Keratinocyte (primary cell): ENCODE data around the gene CADM2. TPM values are rescaled to one million over a fixed set of nuclear protein-coding genes. Genes with fewer than 3 reads are reported as not detected.

Experiments used
- DNase-seq: peaks from one replicate; pipeline ENCODE4 v3.0.0-alpha.2; 2011; ENCODE audit warnings: low read depth, missing footprints, low spot score
- FAIRE-seq: peaks from 2 replicates; lab custom pipeline; 2011; peaks lifted over from hg19 to GRCh38; lab: Jason Lieb, UNC
- H2AFZ ChIP-seq: 2 replicates; pipeline ENCODE4 v1.6.0; 2012; ENCODE audit warnings: low read length, control low read depth, inconsistent platforms; ENCODE audit not compliant: control insufficient read depth
- H3K27ac ChIP-seq: 2 replicates; pipeline ENCODE4 v1.5.1; 2011; ENCODE audit warnings: low read length; ENCODE audit not compliant: control insufficient read depth, insufficient read depth
- H3K27me3 ChIP-seq: 3 replicates; pipeline ENCODE4 v1.6.0; 2011; ENCODE audit warnings: low read length; ENCODE audit not compliant: control insufficient read depth, insufficient read depth; ENCODE audit errors: extremely low read depth
- H3K36me3 ChIP-seq, 2 experiments: 2 replicates in 1 of 2; 3 replicates in 1 of 2; pipeline ENCODE4 v1.5.1; 2011; ENCODE audit warnings: low read length in 2 of 2, mild to moderate bottlenecking in 1 of 2; ENCODE audit not compliant: control insufficient read depth in 2 of 2, insufficient read depth in 2 of 2; ENCODE audit errors: extremely low read depth in 1 of 2
- H3K4me1 ChIP-seq: 3 replicates; pipeline ENCODE4 v1.5.1; 2011; ENCODE audit warnings: low read length; ENCODE audit not compliant: control insufficient read depth, insufficient read depth; ENCODE audit errors: extremely low read depth
- H3K4me2 ChIP-seq: 3 replicates; pipeline ENCODE4 v1.6.0; 2011; ENCODE audit warnings: low read depth, low read length; ENCODE audit not compliant: control insufficient read depth, insufficient read depth; ENCODE audit errors: extremely low read depth
- H3K4me3 ChIP-seq, 3 experiments: fragments of 200-600 bp in 1 of 3; sonication (generic) in 1 of 3; 2 replicates in 2 of 3; 3 replicates in 1 of 3; pipeline ENCODE4 v1.5.1; 2011 to 2016; ENCODE audit warnings: low read length in 3 of 3, mild to moderate bottlenecking in 3 of 3, control low read depth in 2 of 3, inconsistent platforms in 1 of 3, low read depth in 1 of 3, mixed read lengths in 1 of 3, mixed run types in 1 of 3, moderate library complexity in 1 of 3; ENCODE audit not compliant: control insufficient read depth in 2 of 3, insufficient read depth in 2 of 3; ENCODE audit errors: extremely low read depth in 1 of 3
- H3K79me2 ChIP-seq: 2 replicates; pipeline ENCODE4 v1.6.0; 2012; ENCODE audit warnings: low read length; ENCODE audit not compliant: control insufficient read depth, insufficient read depth
- H3K9ac ChIP-seq: 3 replicates; pipeline ENCODE4 v1.6.0; 2011; ENCODE audit warnings: low read length; ENCODE audit not compliant: control insufficient read depth, insufficient read depth; ENCODE audit errors: extremely low read depth
- H3K9me1 ChIP-seq: 3 replicates; pipeline ENCODE4 v1.6.0; 2011; ENCODE audit warnings: low read length; ENCODE audit not compliant: control insufficient read depth, insufficient read depth; ENCODE audit errors: extremely low read depth
- H3K9me3 ChIP-seq: 2 replicates; pipeline ENCODE4 v1.5.1; 2012; ENCODE audit warnings: low read depth, low read length; ENCODE audit not compliant: control insufficient read depth
- H4K20me1 ChIP-seq: 3 replicates; pipeline ENCODE4 v1.6.0; 2011; ENCODE audit warnings: low read length; ENCODE audit not compliant: control insufficient read depth, insufficient read depth; ENCODE audit errors: extremely low read depth
- CTCF ChIP-seq, 3 experiments: IDR thresholded peaks in 1 of 3; conservative IDR thresholded peaks in 1 of 3; optimal IDR thresholded peaks in 1 of 3; 2 replicates in 2 of 3; 3 replicates in 1 of 3; pipeline versions ENCODE3 to v1.5.1; 2011; ENCODE audit warnings: low read length in 3 of 3, mild to moderate bottlenecking in 3 of 3, moderate library complexity in 2 of 3, control low read depth in 1 of 3, inconsistent platforms in 1 of 3; ENCODE audit not compliant: insufficient read depth in 2 of 3; ENCODE audit errors: extremely low read depth in 1 of 3
- EZH2 ChIP-seq: IDR thresholded peaks from one replicate; pipeline ENCODE4 v1.6.1; 2012; ENCODE audit warnings: inconsistent platforms, mild to moderate bottlenecking, low read length, moderate library complexity
- dilution Hi-C: fragments of 300-500 bp; cut with MboI; formaldehyde crosslinking; loops from one replicate; pipeline ENCODE4 v1.7.0; 2020; ENCODE audit warnings: low sequenced_read_pairs; ENCODE audit not compliant: extremely low pct_ligation_motif_present
- polyA plus RNA-seq, 5 experiments: library from polyadenylated mRNA; depleted of rRNA in 3 of 5; stranded (reverse) in 3 of 5; stranded (forward) in 1 of 5; unstranded in 1 of 5; fragments of >200 nt; gene quantifications; 1 replicate in 1 of 5; 2 replicates in 3 of 5; 3 replicates in 1 of 5; pipeline versions ENCODE4 v1.2.1 to v1.2.3, GENCODE V29; 2011 to 2012; ENCODE audit warnings: missing spikeins in 2 of 5, low read depth in 1 of 5, low replicate concordance in 1 of 5

The CADM2 gene
- polyA plus RNA-seq, 1 donor (not counting 4 experiments of a cell fraction or from before 2014, with no cell fraction given) = not detected

- DNase-seq (no peak), FAIRE-seq (no peak)
- Histone ChIP-seq H3K79me2 (no peaks in the 10 kb centered on the region), H3K27ac (no peak overlapping the region), H3K4me1 (no peaks in the 10 kb centered on the region), H4K20me1 (no peaks in the 10 kb centered on the region), H3K27me3 (no peaks in the 10 kb centered on the region), H3K4me2 (no peak overlapping the region), H3K9me3 (no peaks in the 10 kb centered on the region), H3K36me3 (no peaks in the 10 kb centered on the region), H3K9ac (no peak overlapping the region), H3K4me3 (no peak overlapping the region), H3K9me1 (no peaks in the 10 kb centered on the region), H2AFZ (no peak overlapping the region)
- no peak for TF ChIP-seq CTCF (optimal IDR thresholded peaks at IDR 0.05 in 1 of 3, IDR thresholded peaks at IDR 0.05 in 1 of 3, conservative IDR thresholded peaks at IDR 0.05 in 1 of 3; ENCODE audit: extremely low read depth in 1 of 3, insufficient read depth in 2 of 3, low read length in 3 of 3)
- TF ChIP-seq EZH2 = no peak
- dilution Hi-C loops = no loop called here
These were observed 18.2 kb downstream of the CADM2 start for GRCh38 chr3:84977021-84977420.

GRCh38 chr3:84978843-84979242 lies 20.1 kb downstream of the CADM2 start:
- dilution Hi-C loops = no loop called here
- TF ChIP-seq CTCF (optimal IDR thresholded peaks at IDR 0.05 in 1 of 3, IDR thresholded peaks at IDR 0.05 in 1 of 3, conservative IDR thresholded peaks at IDR 0.05 in 1 of 3; ENCODE audit: extremely low read depth in 1 of 3, insufficient read depth in 2 of 3, low read length in 3 of 3) (no peak), EZH2 (no peak)
- H3K4me1 ChIP-seq = no peaks in the 10 kb centered on the region
- H3K27ac ChIP-seq = no peak overlapping the region
- no peaks in the 10 kb centered on the region for H3K27me3 ChIP-seq
- DNase-seq = no peak
- no peaks in the 10 kb centered on the region for H4K20me1 ChIP-seq
- H2AFZ ChIP-seq = no peak overlapping the region
- no peak overlapping the region for H3K9ac ChIP-seq
- no peaks in the 10 kb centered on the region for H3K79me2 ChIP-seq
- H3K9me3 ChIP-seq = no peaks in the 10 kb centered on the region
- FAIRE-seq = no peak
- H3K4me3 ChIP-seq = no peak overlapping the region
- H3K9me1 ChIP-seq = no peaks in the 10 kb centered on the region
- no peaks in the 10 kb centered on the region for H3K36me3 ChIP-seq
- no peak overlapping the region for H3K4me2 ChIP-seq
